ENCODE data around the gene XAGE1B. TPM values are rescaled to one million over a fixed set of nuclear protein-coding genes. Genes with fewer than 3 reads are reported as not detected.

XAGE1B gene
- total and polyA plus RNA-seq, 2 of the 8 experiments (the other 6 are each of a cell fraction or from before 2014, with no cell fraction given) = not detected

DNA sequence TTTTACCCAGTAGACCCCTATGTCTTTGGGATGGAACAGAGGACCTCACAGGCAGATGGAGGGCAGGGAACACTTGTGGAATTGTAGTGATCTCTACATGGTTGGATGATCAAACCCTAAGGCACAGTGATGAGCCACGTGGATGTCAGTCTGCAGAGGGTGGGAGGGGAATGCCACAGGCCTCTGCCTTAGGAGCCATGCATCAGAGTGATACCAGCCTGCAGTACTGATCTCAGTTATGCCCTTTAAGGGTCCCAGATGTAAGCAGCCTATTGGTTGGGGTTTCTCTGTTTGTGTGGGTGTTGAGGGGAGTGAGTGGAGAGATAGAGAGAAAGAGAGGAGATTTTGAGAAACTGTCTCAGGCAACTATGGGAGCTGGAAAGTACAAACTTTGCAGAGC, 39.9 kb upstream of the XAGE1B start (continued):
- TF ChIP-seq, protein P1, sequence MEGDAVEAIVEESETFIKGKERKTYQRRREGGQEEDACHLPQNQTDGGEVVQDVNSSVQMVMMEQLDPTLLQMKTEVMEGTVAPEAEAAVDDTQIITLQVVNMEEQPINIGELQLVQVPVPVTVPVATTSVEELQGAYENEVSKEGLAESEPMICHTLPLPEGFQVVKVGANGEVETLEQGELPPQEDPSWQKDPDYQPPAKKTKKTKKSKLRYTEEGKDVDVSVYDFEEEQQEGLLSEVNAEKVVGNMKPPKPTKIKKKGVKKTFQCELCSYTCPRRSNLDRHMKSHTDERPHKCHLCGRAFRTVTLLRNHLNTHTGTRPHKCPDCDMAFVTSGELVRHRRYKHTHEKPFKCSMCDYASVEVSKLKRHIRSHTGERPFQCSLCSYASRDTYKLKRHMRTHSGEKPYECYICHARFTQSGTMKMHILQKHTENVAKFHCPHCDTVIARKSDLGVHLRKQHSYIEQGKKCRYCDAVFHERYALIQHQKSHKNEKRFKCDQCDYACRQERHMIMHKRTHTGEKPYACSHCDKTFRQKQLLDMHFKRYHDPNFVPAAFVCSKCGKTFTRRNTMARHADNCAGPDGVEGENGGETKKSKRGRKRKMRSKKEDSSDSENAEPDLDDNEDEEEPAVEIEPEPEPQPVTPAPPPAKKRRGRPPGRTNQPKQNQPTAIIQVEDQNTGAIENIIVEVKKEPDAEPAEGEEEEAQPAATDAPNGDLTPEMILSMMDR (IDR thresholded peaks at IDR 0.05; ENCODE audit: control extremely low read depth in 1 of 3, insufficient read depth in 1 of 3, low read depth in 1 of 3, low read length in 3 of 3) = no peak
- TF ChIP-seq CHD1 (IDR thresholded peaks at IDR 0.05; ENCODE audit: low read depth, low read length) = no peak

Measured in H1 (cell line).